ENCODE data around the gene FAM177A1. TPM values are rescaled to one million over a fixed set of nuclear protein-coding genes. Genes with fewer than 3 reads are reported as not detected.

Gene FAM177A1
- total and polyA plus RNA-seq, 2 donors from 2014 or later, result 66.4 to 114 TPM

DNA sequence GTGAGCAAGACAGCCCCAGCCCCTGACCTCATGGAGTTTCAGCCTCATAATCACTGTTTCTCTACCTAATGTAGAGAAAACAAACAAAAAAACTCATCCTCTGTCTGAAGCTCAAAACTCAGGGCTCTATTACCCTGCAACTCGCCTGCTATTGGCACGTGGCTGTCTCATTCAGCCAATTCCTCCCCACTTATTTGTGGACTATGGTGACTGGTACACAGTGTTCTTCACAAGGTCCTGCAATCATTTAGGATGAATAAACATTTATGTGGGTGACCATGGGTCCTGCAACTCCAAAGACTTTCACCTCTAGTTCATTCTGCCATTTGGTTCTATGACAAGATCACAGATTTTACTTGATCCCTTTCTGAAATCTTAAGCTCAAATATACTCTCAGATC is 71.0 kb downstream of the FAM177A1 start:
- H3K36me3 ChIP-seq (ENCODE audit: control insufficient read depth in 2 of 3, insufficient read depth in 3 of 3, low read length in 3 of 3), result peaks cover 0 to 5% (median under 1%) of the 10 kb centered on the region in 3 donors
- H3K9ac ChIP-seq (ENCODE audit: low read length in 3 of 3), result no peak overlapping the region
- H3K4me1 ChIP-seq (ENCODE audit: control insufficient read depth in 2 of 3, insufficient read depth in 2 of 3, low read depth in 1 of 3, low read length in 3 of 3), result peaks cover 0 to 3% (median 0%) of the 10 kb centered on the region in 3 donors
- DNase-seq (no peak), FAIRE-seq (no peak)
- TF ChIP-seq, protein P1, sequence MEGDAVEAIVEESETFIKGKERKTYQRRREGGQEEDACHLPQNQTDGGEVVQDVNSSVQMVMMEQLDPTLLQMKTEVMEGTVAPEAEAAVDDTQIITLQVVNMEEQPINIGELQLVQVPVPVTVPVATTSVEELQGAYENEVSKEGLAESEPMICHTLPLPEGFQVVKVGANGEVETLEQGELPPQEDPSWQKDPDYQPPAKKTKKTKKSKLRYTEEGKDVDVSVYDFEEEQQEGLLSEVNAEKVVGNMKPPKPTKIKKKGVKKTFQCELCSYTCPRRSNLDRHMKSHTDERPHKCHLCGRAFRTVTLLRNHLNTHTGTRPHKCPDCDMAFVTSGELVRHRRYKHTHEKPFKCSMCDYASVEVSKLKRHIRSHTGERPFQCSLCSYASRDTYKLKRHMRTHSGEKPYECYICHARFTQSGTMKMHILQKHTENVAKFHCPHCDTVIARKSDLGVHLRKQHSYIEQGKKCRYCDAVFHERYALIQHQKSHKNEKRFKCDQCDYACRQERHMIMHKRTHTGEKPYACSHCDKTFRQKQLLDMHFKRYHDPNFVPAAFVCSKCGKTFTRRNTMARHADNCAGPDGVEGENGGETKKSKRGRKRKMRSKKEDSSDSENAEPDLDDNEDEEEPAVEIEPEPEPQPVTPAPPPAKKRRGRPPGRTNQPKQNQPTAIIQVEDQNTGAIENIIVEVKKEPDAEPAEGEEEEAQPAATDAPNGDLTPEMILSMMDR (IDR thresholded peaks at IDR 0.05; ENCODE audit: borderline replicate concordance, extremely low read depth, insufficient read depth), result no peak
- H3K9me3 ChIP-seq (ENCODE audit: control insufficient read depth in 2 of 3, insufficient read depth in 1 of 3, low read length in 3 of 3), result no peaks in the 10 kb centered on the region
- no peaks in the 10 kb centered on the region for H3K27me3 ChIP-seq (ENCODE audit: control insufficient read depth, insufficient read depth, low read length)
- H3K4me3 ChIP-seq (ENCODE audit: low read length in 3 of 3), result no peak overlapping the region
- H3K27ac ChIP-seq (ENCODE audit: low read depth in 2 of 2, low read length in 2 of 2), result no peak overlapping the region
- intact Hi-C loops (cut with DNase I), result no loop called here

DNA sequence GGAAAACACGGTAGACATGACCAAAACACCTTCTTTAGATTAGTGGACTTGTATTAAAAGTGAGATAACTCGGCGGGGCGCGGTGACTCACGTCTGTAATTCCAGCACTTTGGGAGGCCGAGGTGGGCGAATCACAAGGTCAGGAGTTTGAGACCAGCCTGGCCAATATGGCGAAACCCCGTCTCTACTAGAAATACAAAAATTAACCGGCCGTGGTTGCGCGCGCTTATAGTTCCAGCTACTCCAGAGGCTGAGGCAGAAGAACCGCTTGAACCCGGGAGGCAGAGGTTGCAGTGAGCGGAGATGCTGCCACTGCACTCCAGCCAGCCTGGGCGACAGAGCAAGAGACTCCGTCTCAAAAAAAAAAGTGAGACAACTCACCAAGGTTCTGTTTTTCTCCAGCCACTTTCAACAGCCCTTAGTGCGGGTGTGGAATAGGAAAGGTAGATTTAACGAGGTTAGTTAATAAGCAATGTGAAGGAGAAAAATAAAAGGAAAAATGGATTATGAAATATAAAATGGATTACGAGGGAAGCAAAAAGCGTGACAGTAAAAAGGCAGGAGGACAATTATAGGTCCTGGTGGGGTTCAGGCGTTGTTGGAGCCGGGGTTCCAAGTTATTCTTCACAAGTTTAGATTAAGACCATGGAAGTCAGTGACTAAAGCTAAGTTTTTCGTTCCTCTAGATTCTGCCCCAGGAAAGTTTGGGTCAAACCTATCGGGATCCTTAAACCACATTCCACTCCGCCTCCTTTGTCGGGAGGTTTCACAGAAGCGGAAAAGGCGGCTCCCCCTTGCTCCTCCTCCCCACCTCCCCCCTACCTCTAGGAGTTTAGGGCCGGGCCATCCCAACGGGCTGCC is 75.2 kb downstream of the FAM177A1 start:
- DNase-seq (peak in 2 of 5 donors; percentile 95 to 96), FAIRE-seq (no peak)
- TF ChIP-seq, protein P1 (IDR thresholded peaks at IDR 0.05; ENCODE audit: borderline replicate concordance, extremely low read depth, insufficient read depth), result no peak
- H3K36me3 ChIP-seq (ENCODE audit: control insufficient read depth in 2 of 3, insufficient read depth in 3 of 3, low read length in 3 of 3), result no peaks in the 10 kb centered on the region
- peak overlapping the region; percentile 76 to 93 (median 91) for H3K9ac ChIP-seq (ENCODE audit: low read length in 3 of 3)
- H3K27me3 ChIP-seq (ENCODE audit: control insufficient read depth, insufficient read depth, low read length), result no peaks in the 10 kb centered on the region
- H3K27ac ChIP-seq (ENCODE audit: low read depth in 2 of 2, low read length in 2 of 2), result peak overlapping the region; percentile 97 to 100
- H3K4me3 ChIP-seq (ENCODE audit: low read length in 3 of 3), result peak overlapping the region; percentile 80 to 97 (median 94)
- peaks cover 0 to 9% (median 4%) of the 10 kb centered on the region in 3 donors for H3K4me1 ChIP-seq (ENCODE audit: control insufficient read depth in 2 of 3, insufficient read depth in 2 of 3, low read depth in 1 of 3, low read length in 3 of 3)
- intact Hi-C loops (cut with DNase I), result no loop called here
- no peaks in the 10 kb centered on the region for H3K9me3 ChIP-seq (ENCODE audit: control insufficient read depth in 2 of 3, insufficient read depth in 1 of 3, low read length in 3 of 3)

DNA sequence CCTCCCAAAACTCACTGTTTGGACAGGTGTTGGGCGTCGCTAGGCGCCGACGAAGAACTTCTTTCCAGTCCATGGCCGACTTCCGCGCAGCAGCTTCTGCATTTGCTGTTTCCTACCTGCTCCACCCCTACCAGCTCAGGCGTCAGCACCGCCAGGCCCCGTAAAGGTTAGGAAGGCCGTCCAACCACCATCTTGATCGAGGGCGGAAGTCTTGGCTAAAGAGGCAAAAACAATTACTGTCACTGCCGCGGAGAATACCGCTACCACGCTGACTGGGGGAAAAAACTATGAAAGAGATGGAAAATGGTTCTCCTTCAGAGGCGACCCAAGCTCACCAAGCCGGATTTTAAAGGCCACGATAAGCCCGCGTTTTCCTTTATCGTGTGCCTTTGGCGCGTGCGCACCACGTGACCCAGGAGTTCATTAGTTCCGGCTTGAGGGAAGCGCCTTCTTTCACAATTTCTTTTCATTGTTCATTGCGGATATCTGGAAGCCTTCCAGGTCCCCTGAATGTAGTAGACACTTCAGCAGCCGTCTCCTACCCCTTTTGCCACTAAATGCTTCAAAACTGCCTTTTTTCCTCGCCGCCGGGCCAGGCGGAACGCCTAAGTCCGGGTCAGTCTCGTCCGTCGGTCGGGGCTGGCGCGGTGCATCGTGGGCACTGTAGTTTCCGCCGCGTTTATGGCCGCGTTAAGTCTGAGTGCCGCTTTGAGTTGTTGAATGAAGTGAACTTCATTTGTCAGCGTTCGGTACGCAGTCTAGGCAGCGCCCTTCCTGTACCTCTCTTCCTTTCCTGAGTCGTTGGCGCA is 76.0 kb downstream of the FAM177A1 start, which contains the start of the genes PPP2R3C and PRORP:
PPP2R3C (minus strand) TSS at position 104 of the 809 bp plus-strand sequence; CDS start at position 73, 31 bp downstream.
PRORP (plus strand) TSS at position 666 of the 809 bp plus-strand sequence. CDS start 694 bp downstream, outside the sequence.
- H3K27ac ChIP-seq (ENCODE audit: low read depth in 2 of 2, low read length in 2 of 2), result peak within 1 kb of the TSS; percentile 97 to 100
- H3K27me3 ChIP-seq (ENCODE audit: control insufficient read depth, insufficient read depth, low read length), result no peaks in the 10 kb centered on the region
- H3K4me1 ChIP-seq (ENCODE audit: control insufficient read depth in 2 of 3, insufficient read depth in 2 of 3, low read depth in 1 of 3, low read length in 3 of 3), result peaks cover 0 to 9% (median 4%) of the 10 kb centered on the region in 3 donors
- peak within 1 kb of the TSS; percentile 85 to 93 (median 91) for H3K9ac ChIP-seq (ENCODE audit: low read length in 3 of 3)
- TF ChIP-seq, protein P1 (IDR thresholded peaks at IDR 0.05; ENCODE audit: borderline replicate concordance, extremely low read depth, insufficient read depth), result no peak
- H3K36me3 ChIP-seq (ENCODE audit: control insufficient read depth in 2 of 3, insufficient read depth in 3 of 3, low read length in 3 of 3), result no peaks in the 10 kb centered on the region
- peak; percentile 89 to 98 (median 97) for DNase-seq
- H3K9me3 ChIP-seq (ENCODE audit: control insufficient read depth in 2 of 3, insufficient read depth in 1 of 3, low read length in 3 of 3), result no peaks in the 10 kb centered on the region
- intact Hi-C loops (cut with DNase I), result no loop called here
- FAIRE-seq, result peak; percentile 17
- H3K4me3 ChIP-seq (ENCODE audit: low read length in 3 of 3), result peak within 1 kb of the TSS; percentile 80 to 97 (median 94)
